HG03469 (cell line): ENCODE results near the gene ABHD18.
"Not testable (repeated sequence)": the region's sequence is repeated elsewhere in the genome, so short reads cannot be mapped to it uniquely, and the experiment has no call there.

Source experiments
- ATAC-seq: cut with Tn5 transposase; IDR thresholded peaks from one replicate; pipeline ENCODE4 v1.9.1; 2021; ENCODE audit warnings: mild to moderate bottlenecking, moderate library complexity, moderate number of reproducible peaks; ENCODE audit not compliant: unreplicated experiment

Gene ABHD18

GRCh38 chr4:127965062-127965802, at the start of gene ABHD18, which contains the start of gene MFSD8:
TSS of gene ABHD18 (plus strand) at chr4:127965406. CDS start at chr4:127982956, 17,550 bp downstream.
TSS of gene MFSD8 (minus strand) at chr4:127965173. CDS start at chr4:127965133, 40 bp downstream.
- peak; percentile 93 for ATAC-seq

- ATAC-seq, result no peak
Measured at GRCh38 chr4:127916512-127916911, 48.7 kb upstream of the ABHD18 start.

- ATAC-seq, result no peak
Measured at GRCh38 chr4:127917151-127917550, 48.1 kb upstream of the ABHD18 start.

GRCh38 chr4:127920521-127920920, 44.7 kb upstream of the ABHD18 start:
- no peak for ATAC-seq

- no peak for ATAC-seq
Measured at GRCh38 chr4:127922226-127922625, 43.0 kb upstream of the ABHD18 start.

GRCh38 chr4:127925720-127926119, 39.5 kb upstream of the ABHD18 start:
- ATAC-seq, result not testable (repeated sequence)

GRCh38 chr4:127930175-127930574, 35.0 kb upstream of the ABHD18 start:
- ATAC-seq, result no peak

GRCh38 chr4:127931836-127932235, 33.4 kb upstream of the ABHD18 start:
- not testable (repeated sequence) for ATAC-seq

- ATAC-seq, result no peak
Measured at GRCh38 chr4:127936974-127937373, 28.2 kb upstream of the ABHD18 start.

- ATAC-seq, result no peak
Measured at GRCh38 chr4:127957105-127957504, 8.1 kb upstream of the ABHD18 start.

- ATAC-seq, result no peak
Measured at GRCh38 chr4:127959794-127960193, 5.4 kb upstream of the ABHD18 start.

- not testable (repeated sequence) for ATAC-seq
Measured at GRCh38 chr4:127963633-127964398, 1.4 kb upstream of the ABHD18 start.

GRCh38 chr4:127964426-127965061, 662 bp upstream of the ABHD18 start:
- ATAC-seq, result peak; percentile 10

GRCh38 chr4:127965803-127966175, 583 bp downstream of the ABHD18 start:
- peak; percentile 32 for ATAC-seq

GRCh38 chr4:127967141-127967775, 2.1 kb downstream of the ABHD18 start:
- no peak for ATAC-seq

- no peak for ATAC-seq
Measured at GRCh38 chr4:127968586-127968985, 3.4 kb downstream of the ABHD18 start.

- not testable (repeated sequence) for ATAC-seq
Measured at GRCh38 chr4:127970925-127971324, 5.7 kb downstream of the ABHD18 start.

- ATAC-seq, result no peak
Measured at GRCh38 chr4:127975121-127975770, 10.0 kb downstream of the ABHD18 start.

- ATAC-seq, result no peak
Measured at GRCh38 chr4:127978930-127979329, 13.7 kb downstream of the ABHD18 start.

- ATAC-seq, result no peak
Measured at GRCh38 chr4:127982445-127982844, 17.2 kb downstream of the ABHD18 start.

- ATAC-seq, result no peak
Measured at GRCh38 chr4:127985989-127986388, 20.8 kb downstream of the ABHD18 start.
